Esophagus squamous epithelium (tissue), 5 donors: Measurements from ENCODE around the gene NUP35. TPM values are rescaled to one million over a fixed set of nuclear protein-coding genes. Genes with fewer than 3 reads are reported as not detected.

Experiments used
- DNase-seq: peaks from one replicate; lab custom pipeline; 2025; lab: John Stamatoyannopoulos, UW
- H3K27ac ChIP-seq, 4 donors: fragments of 200-600 bp; sonication (generic); one replicate each; pipeline ENCODE4 v1.5.1; 2016 to 2019; ENCODE audit warnings: mild to moderate bottlenecking in 1 of 4
- H3K27me3 ChIP-seq, 4 donors: fragments of 200-600 bp; sonication (generic); 1 replicate in 3 of 4; 2 replicates in 1 of 4; pipeline versions ENCODE4 v1.5.1 to v1.6.0; 2017 to 2021; ENCODE audit warnings: antibody characterized with exemption in 1 of 4
- H3K36me3 ChIP-seq, 3 donors: fragments of 200-600 bp; sonication (generic); one replicate each; pipeline ENCODE4 v1.5.1; 2016 to 2019
- H3K4me1 ChIP-seq, 3 donors: fragments of 200-600 bp; sonication (generic); one replicate each; pipeline ENCODE4 v1.5.1; 2017 to 2019
- H3K4me3 ChIP-seq, 4 donors: fragments of 200-600 bp; sonication (generic); 1 replicate in 3 of 4; 2 replicates in 1 of 4; pipeline ENCODE4 v1.5.1; 2016 to 2019; ENCODE audit warnings: mild to moderate bottlenecking in 2 of 4, moderate library complexity in 1 of 4
- H3K9me3 ChIP-seq, 3 donors: fragments of 200-600 bp; sonication (generic); one replicate each; pipeline ENCODE4 v1.5.1; 2016 to 2019
- CTCF ChIP-seq, 6 experiments: fragments of 450-650 bp in 4 of 6; fragments of 200-600 bp in 2 of 6; sonication (generic) in 2 of 6; IDR thresholded peaks; one replicate each; pipeline ENCODE4 v1.5.1; 2016 to 2019; ENCODE audit warnings: antibody characterized with exemption in 6 of 6, mild to moderate bottlenecking in 4 of 6, moderate library complexity in 4 of 6
- POLR2A ChIP-seq, 4 donors: fragments of 450-650 bp; IDR thresholded peaks; one replicate each; pipeline ENCODE4 v1.6.1; 2017; ENCODE audit warnings: antibody characterized with exemption in 4 of 4, mild to moderate bottlenecking in 4 of 4, moderate library complexity in 3 of 4
- WGBS, 2 donors: methylation state at CpG; one replicate each; pipeline ENCODE4 v1.1.5; 2018; 5-methylcytosine and 5-hydroxymethylcytosine counted together
- intact Hi-C: fragments of 100-400 bp; cut with DNase I; formaldehyde crosslinking; loops from one replicate; pipeline ENCODE4 v1.15.0; 2022
- total RNA-seq, 4 donors: library from RNA; depleted of rRNA; stranded (reverse); fragments of >200 nt; gene quantifications; one replicate each; pipeline ENCODE4 v1.1.0, GENCODE V29; 2016
- donor health status: DM: yes; HTN: yes; CAD: no.

NUP35 gene
- total RNA-seq, 4 donors from 2014 or later: 7.8 to 25.4 (median 15.6) TPM

GRCh38 chr2:183093857-183094657 lies 30.2 kb upstream of the NUP35 start:
- no peaks in the 10 kb centered on the region for H3K4me1 ChIP-seq
- H3K27me3 ChIP-seq: no peaks in the 10 kb centered on the region
- H3K36me3 ChIP-seq: peaks cover 0 to 17% (median 0%) of the 10 kb centered on the region in 3 donors
- WGBS, 2 donors: 21 to 24% methylated on average over 2 of the region's 2 CpGs
- intact Hi-C loops: no loop called here
- DNase-seq: no peak
- H3K27ac ChIP-seq: no peak overlapping the region
- TF ChIP-seq CTCF (IDR thresholded peaks at IDR 0.05): no peak
- TF ChIP-seq POLR2A (IDR thresholded peaks at IDR 0.05): no peak
- no peak overlapping the region for H3K4me3 ChIP-seq
- H3K9me3 ChIP-seq: no peaks in the 10 kb centered on the region

DNA sequence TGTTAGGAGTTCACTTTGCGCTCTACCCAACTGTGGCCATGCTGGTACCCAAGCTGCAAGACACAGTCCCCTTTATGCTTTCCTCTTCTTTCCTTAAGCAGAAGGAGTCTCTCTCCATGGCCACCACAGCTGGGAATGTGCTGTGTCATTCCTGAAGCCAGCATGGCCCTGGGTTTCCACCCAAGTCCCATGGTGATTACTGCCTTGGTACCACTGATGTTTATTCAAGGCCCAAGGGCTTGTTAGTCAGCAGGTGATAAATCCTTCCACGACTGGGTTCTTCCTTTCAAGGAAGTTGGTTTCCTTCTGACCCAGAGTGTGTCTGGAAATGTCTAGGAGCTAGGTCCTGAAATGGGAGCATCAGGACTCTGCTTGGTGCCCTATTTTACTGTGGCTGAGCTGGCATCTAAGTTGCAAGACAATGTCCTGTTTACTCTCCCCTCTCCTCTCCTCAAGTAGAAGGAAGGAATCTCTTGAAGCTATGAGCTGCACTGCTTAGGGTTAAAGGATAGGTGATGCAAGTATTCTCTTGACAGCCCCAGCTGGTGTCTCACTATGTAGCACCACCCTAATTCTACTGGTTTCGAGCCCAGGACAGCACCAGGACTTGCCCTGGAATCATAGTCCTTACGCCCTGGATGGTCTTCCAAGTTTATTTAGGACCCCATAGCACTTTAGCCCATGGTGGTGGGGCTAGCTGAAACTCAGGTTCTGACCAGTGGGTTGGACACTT lies 18.7 kb upstream of the NUP35 start:
- no peaks in the 10 kb centered on the region for H3K4me1 ChIP-seq
- intact Hi-C loops: no loop called here
- no peaks in the 10 kb centered on the region for H3K9me3 ChIP-seq
- WGBS, 2 donors: 50 to 65% methylated on average over 2 to 4 of the region's 4 CpGs
- no peak overlapping the region for H3K4me3 ChIP-seq
- TF ChIP-seq POLR2A (IDR thresholded peaks at IDR 0.05) (no peak), CTCF (IDR thresholded peaks at IDR 0.05) (no peak)
- H3K27ac ChIP-seq: no peak overlapping the region
- no peaks in the 10 kb centered on the region for H3K36me3 ChIP-seq
- H3K27me3 ChIP-seq: no peaks in the 10 kb centered on the region
- DNase-seq: no peak

DNA sequence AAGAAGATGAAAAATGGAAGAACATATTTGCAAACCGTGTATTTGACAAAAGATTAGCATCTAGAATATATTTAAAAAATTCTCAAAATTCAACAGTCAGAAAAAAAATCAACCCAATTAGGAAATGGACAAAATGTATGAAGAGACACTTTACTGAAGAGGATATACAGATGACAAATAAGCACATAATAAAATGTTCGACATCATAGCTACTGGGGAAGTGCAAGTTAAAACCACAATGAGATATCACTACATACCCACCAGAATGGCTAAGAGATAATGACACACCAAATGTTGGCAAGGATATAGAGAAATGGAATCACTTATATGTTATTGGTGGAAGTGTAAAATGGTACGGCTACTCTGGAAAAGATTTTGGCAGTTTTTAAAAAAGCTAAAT lies 11.7 kb upstream of the NUP35 start:
- H3K4me1 ChIP-seq: no peaks in the 10 kb centered on the region
- TF ChIP-seq POLR2A (IDR thresholded peaks at IDR 0.05): no peak
- H3K27ac ChIP-seq: no peak overlapping the region
- no peak for DNase-seq
- H3K4me3 ChIP-seq: no peak overlapping the region
- no peaks in the 10 kb centered on the region for H3K36me3 ChIP-seq
- 84 to 90% methylated on average over 3 of the region's 3 CpGs for WGBS, 2 donors
- intact Hi-C loops: no loop called here
- H3K27me3 ChIP-seq: no peaks in the 10 kb centered on the region
- H3K9me3 ChIP-seq: no peaks in the 10 kb centered on the region

- intact Hi-C loops: no loop called here
Observed at GRCh38 chr2:183113630-183114029, 10.6 kb upstream of the NUP35 start.

GRCh38 chr2:183117226-183117625 lies 7.0 kb upstream of the NUP35 start:
- TF ChIP-seq POLR2A (IDR thresholded peaks at IDR 0.05) (no peak), CTCF (IDR thresholded peaks at IDR 0.05) (no peak)
- Histone ChIP-seq H3K9me3 (no peaks in the 10 kb centered on the region), H3K4me3 (no peak overlapping the region), H3K27ac (no peak overlapping the region), H3K4me1 (no peaks in the 10 kb centered on the region), H3K27me3 (no peaks in the 10 kb centered on the region), H3K36me3 (no peaks in the 10 kb centered on the region)
- WGBS, 2 donors: 80 to 90% methylated on average over 3 of the region's 3 CpGs
- no peak for DNase-seq
- intact Hi-C loops: no loop called here

More at GRCh38 chr2:183113630-183114029, 10.6 kb upstream of the NUP35 start:
- no peaks in the 10 kb centered on the region for H3K4me1 ChIP-seq
- no peaks in the 10 kb centered on the region for H3K9me3 ChIP-seq
- no peaks in the 10 kb centered on the region for H3K36me3 ChIP-seq
- WGBS, 2 donors: 38 to 65% methylated on average over 2 of the region's 2 CpGs
- H3K4me3 ChIP-seq: no peak overlapping the region
- no peak for DNase-seq
- no peaks in the 10 kb centered on the region for H3K27me3 ChIP-seq
- H3K27ac ChIP-seq: no peak overlapping the region
- TF ChIP-seq POLR2A (IDR thresholded peaks at IDR 0.05): no peak
- TF ChIP-seq CTCF (IDR thresholded peaks at IDR 0.05): no peak
